ENCODE measurements around the gene ZNF674. TPM values are rescaled to one million over a fixed set of nuclear protein-coding genes. Genes with fewer than 3 reads are reported as not detected.
"Not testable (repeated sequence)": the region's sequence is repeated elsewhere in the genome, so short reads cannot be mapped to it uniquely, and the experiment has no call there.

The ZNF674 gene
- total and polyA plus RNA-seq, 2 donors (not counting 3 experiments of a cell fraction or from before 2014, with no cell fraction given) = 2.5 to 6.7 TPM

DNA sequence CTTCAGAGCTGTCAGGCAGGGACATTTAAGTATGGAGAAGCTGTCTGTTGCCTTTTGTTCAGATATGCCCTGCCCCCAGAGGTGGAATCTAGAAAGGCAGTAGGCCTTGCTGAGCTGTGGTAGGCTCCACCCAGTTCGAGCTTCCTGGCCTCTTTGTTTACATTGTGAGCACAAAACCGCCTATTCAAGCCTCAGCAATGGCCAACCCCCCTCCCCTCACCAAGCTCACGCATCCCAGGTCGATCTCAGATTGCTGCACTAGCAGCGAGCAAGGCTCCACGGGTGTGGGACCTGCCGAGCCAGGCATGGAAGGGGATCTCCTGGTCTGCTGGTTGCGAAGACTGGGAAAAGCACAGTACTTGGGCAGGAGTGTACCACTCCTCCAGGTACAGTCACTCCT, 59.3 kb downstream of the ZNF674 start:
- Histone ChIP-seq H3K9ac (replicated peaks; ENCODE audit: extremely low read depth, insufficient read depth, low read length) (no peak overlapping the region), H3K79me2 (ENCODE audit: control insufficient read depth, insufficient read depth, low read length) (no peaks in the 10 kb centered on the region), H2AFZ (ENCODE audit: low read depth, low read length) (no peak overlapping the region), H3K4me3 (replicated peaks in 1 of 3; ENCODE audit: insufficient read depth in 1 of 3, low read depth in 1 of 3, low read length in 3 of 3) (no peak overlapping the region), H4K20me1 (replicated peaks; ENCODE audit: control insufficient read depth, extremely low read depth, insufficient read depth, low read length) (no peaks in the 10 kb centered on the region), H3K4me2 (ENCODE audit: insufficient read depth, low read length) (no peak overlapping the region), H3K27me3 (ENCODE audit: control insufficient read depth in 2 of 2, insufficient read depth in 2 of 2, low read length in 2 of 2) (no peaks in the 10 kb centered on the region), H3K27ac (ENCODE audit: insufficient read depth, low read depth, low read length) (no peak overlapping the region), H3K9me1 (replicated peaks; ENCODE audit: control insufficient read depth, extremely low read depth, insufficient read depth, low read length) (no peaks in the 10 kb centered on the region), H3K9me3 (replicated peaks; ENCODE audit: control insufficient read depth, insufficient read depth, low read length) (no peaks in the 10 kb centered on the region), H3K36me3 (ENCODE audit: control insufficient read depth in 2 of 2, extremely low read depth in 1 of 2, insufficient read depth in 2 of 2, low read length in 2 of 2) (no peaks in the 10 kb centered on the region), H3K4me1 (ENCODE audit: control insufficient read depth, extremely low read depth, insufficient read depth, low read length) (no peaks in the 10 kb centered on the region)
- no peak for FAIRE-seq
- CTCF ChIA-PET = no interaction called here
- no TSS peak for BruUV-seq (replicated peaks)
- intact Hi-C loops (cut with micrococcal nuclease) = no loop called here
- TF ChIP-seq POLR2AphosphoS5 (IDR thresholded peaks at IDR 0.05; ENCODE audit: insufficient read depth, low read depth, low read length) = no peak
- TF ChIP-seq GATA2 (IDR thresholded peaks at IDR 0.05; ENCODE audit: insufficient read depth, insufficient read length, low read depth, low read length) = no peak
- TF ChIP-seq FOS (IDR thresholded peaks at IDR 0.05; ENCODE audit: borderline replicate concordance, insufficient read depth, low read length) = no peak
- TF ChIP-seq POLR2A (IDR thresholded peaks at IDR 0.05; ENCODE audit: low read depth, low read length) = no peak
- no peak for TF ChIP-seq MYC (IDR thresholded peaks at IDR 0.05; ENCODE audit: low read depth, low read length)
- DNase-seq (ENCODE audit: low read depth, low spot score) = no peak
- dilution Hi-C loops (cut with MboI; ENCODE audit: extremely low pct_ligation_motif_present, low sequenced_read_pairs) = no loop called here
- POLR2A ChIA-PET = no interaction called here

- BruUV-seq (replicated peaks); intact Hi-C loops (cut with micrococcal nuclease); DNase-seq (ENCODE audit: low read depth, low spot score): not testable (repeated sequence)
Observed at GRCh38 chrX:46478634-46479033, 66.6 kb downstream of the ZNF674 start.

More at GRCh38 chrX:46478634-46479033, 66.6 kb downstream of the ZNF674 start:
- H3K79me2 ChIP-seq (ENCODE audit: control insufficient read depth, insufficient read depth, low read length); dilution Hi-C loops (cut with MboI; ENCODE audit: extremely low pct_ligation_motif_present, low sequenced_read_pairs); H3K4me3 ChIP-seq (replicated peaks in 1 of 3; ENCODE audit: insufficient read depth in 1 of 3, low read depth in 1 of 3, low read length in 3 of 3); H3K9ac ChIP-seq (replicated peaks; ENCODE audit: extremely low read depth, insufficient read depth, low read length); H3K9me3 ChIP-seq (replicated peaks; ENCODE audit: control insufficient read depth, insufficient read depth, low read length); H4K20me1 ChIP-seq (replicated peaks; ENCODE audit: control insufficient read depth, extremely low read depth, insufficient read depth, low read length); H3K9me1 ChIP-seq (replicated peaks; ENCODE audit: control insufficient read depth, extremely low read depth, insufficient read depth, low read length); H3K27ac ChIP-seq (ENCODE audit: insufficient read depth, low read depth, low read length); H3K4me2 ChIP-seq (ENCODE audit: insufficient read depth, low read length); H3K36me3 ChIP-seq (ENCODE audit: control insufficient read depth in 2 of 2, extremely low read depth in 1 of 2, insufficient read depth in 2 of 2, low read length in 2 of 2); H3K27me3 ChIP-seq (ENCODE audit: control insufficient read depth in 2 of 2, insufficient read depth in 2 of 2, low read length in 2 of 2); H2AFZ ChIP-seq (ENCODE audit: low read depth, low read length); CTCF ChIA-PET; POLR2A ChIA-PET; H3K4me1 ChIP-seq (ENCODE audit: control insufficient read depth, extremely low read depth, insufficient read depth, low read length); FAIRE-seq: not testable (repeated sequence)

Measured in endothelial cell of umbilical vein (primary cell).